HAP-1 (cell line): ENCODE results near the gene NGB.
A peak's percentile ranks its signal among the peaks of the same experiment; 100 is the strongest.

ENCODE experiments used
- DNase-seq, 2 experiments: peaks; one replicate each; pipeline ENCODE4 v3.0.0-alpha.2; 2016 to 2020; ENCODE audit warnings: low spot score in 2 of 2
- H3K27me3 ChIP-seq: fragments of 250-450 bp; sonication (Bioruptor Pico); 2 replicates; pipeline ENCODE4 v1.5.1; 2020; ENCODE audit warnings: low read depth, mild to moderate bottlenecking, moderate library complexity
- H3K36me3 ChIP-seq: fragments of 250-450 bp; sonication (Bioruptor Pico); replicated peaks from 2 replicates; pipeline ENCODE4 v1.5.1; 2020; ENCODE audit warnings: mild to moderate bottlenecking
- H3K4me1 ChIP-seq: fragments of 250-450 bp; sonication (Bioruptor Pico); 2 replicates; pipeline ENCODE4 v1.5.1; 2020; ENCODE audit warnings: mild to moderate bottlenecking
- H3K4me3 ChIP-seq: fragments of 250-450 bp; sonication (Bioruptor Pico); 2 replicates; pipeline ENCODE4 v1.5.1; 2020; ENCODE audit warnings: mild to moderate bottlenecking, moderate library complexity
- H3K9me3 ChIP-seq: fragments of 250-450 bp; sonication (Bioruptor Pico); 2 replicates; pipeline ENCODE4 v1.5.1; 2020; ENCODE audit warnings: mild to moderate bottlenecking, moderate library complexity
- in situ Hi-C: fragments of 300-500 bp; cut with MboI; formaldehyde crosslinking; loops from 3 replicates; pipeline ENCODE4 v1.14.3; 2020; ENCODE audit warnings: low sequenced_read_pairs, inconsistent platforms, mixed read lengths

NGB gene

GRCh38 chr14:77306851-77307496 lies 36.0 kb upstream of the NGB start:
- Histone ChIP-seq H3K9me3 (no peaks in the 10 kb centered on the region), H3K27me3 (no peaks in the 10 kb centered on the region), H3K4me3 (no peak overlapping the region), H3K4me1 (peaks cover 11% of the 10 kb centered on the region), H3K36me3 (peaks cover 5% of the 10 kb centered on the region)
- in situ Hi-C loops = no loop called here
- no peak for DNase-seq

GRCh38 chr14:77306416-77306815 lies 35.4 kb upstream of the NGB start:
- no peaks in the 10 kb centered on the region for H3K27me3 ChIP-seq
- no peak for DNase-seq
- no peaks in the 10 kb centered on the region for H3K9me3 ChIP-seq
- no peak overlapping the region for H3K4me3 ChIP-seq
- in situ Hi-C loops = no loop called here
- H3K36me3 ChIP-seq = peaks cover 5% of the 10 kb centered on the region
- H3K4me1 ChIP-seq = peaks cover 11% of the 10 kb centered on the region

- Histone ChIP-seq H3K36me3 (peaks cover 5% of the 10 kb centered on the region), H3K4me3 (no peak overlapping the region), H3K9me3 (no peaks in the 10 kb centered on the region), H3K4me1 (peaks cover 11% of the 10 kb centered on the region), H3K27me3 (no peaks in the 10 kb centered on the region)
- in situ Hi-C loops = no loop called here
- DNase-seq = no peak
Measured at GRCh38 chr14:77305696-77306095, 34.7 kb upstream of the NGB start.

- peaks cover 11% of the 10 kb centered on the region for H3K4me1 ChIP-seq
- H3K4me3 ChIP-seq = no peak overlapping the region
- H3K27me3 ChIP-seq = no peaks in the 10 kb centered on the region
- peaks cover under 1% of the 10 kb centered on the region; the same call in 1 of the 2 replicates for H3K36me3 ChIP-seq
- peak; percentile 53 to 75 for DNase-seq
- in situ Hi-C loops = no loop called here
- no peaks in the 10 kb centered on the region for H3K9me3 ChIP-seq
Measured at GRCh38 chr14:77303417-77304156, 32.6 kb upstream of the NGB start.

GRCh38 chr14:77302926-77303325 lies 31.9 kb upstream of the NGB start:
- no peaks in the 10 kb centered on the region for H3K27me3 ChIP-seq
- H3K36me3 ChIP-seq = no peaks in the 10 kb centered on the region
- no peaks in the 10 kb centered on the region for H3K9me3 ChIP-seq
- no peak overlapping the region for H3K4me3 ChIP-seq
- peaks cover 11% of the 10 kb centered on the region for H3K4me1 ChIP-seq
- no peak for DNase-seq
- in situ Hi-C loops = no loop called here

GRCh38 chr14:77301103-77301502 lies 30.1 kb upstream of the NGB start:
- Histone ChIP-seq H3K4me1 (peaks cover 11% of the 10 kb centered on the region), H3K36me3 (no peaks in the 10 kb centered on the region), H3K27me3 (no peaks in the 10 kb centered on the region), H3K4me3 (no peak overlapping the region), H3K9me3 (no peaks in the 10 kb centered on the region)
- in situ Hi-C loops = no loop called here
- DNase-seq = peak; percentile 50 to 83

GRCh38 chr14:77299771-77300170 lies 28.8 kb upstream of the NGB start:
- no peaks in the 10 kb centered on the region for H3K27me3 ChIP-seq
- no peaks in the 10 kb centered on the region; the same call in 1 of the 2 replicates for H3K36me3 ChIP-seq
- DNase-seq = no peak
- no peaks in the 10 kb centered on the region for H3K9me3 ChIP-seq
- H3K4me1 ChIP-seq = peaks cover 11% of the 10 kb centered on the region
- in situ Hi-C loops = no loop called here
- H3K4me3 ChIP-seq = no peak overlapping the region

- in situ Hi-C loops = no loop called here
- no peak for DNase-seq
- no peaks in the 10 kb centered on the region; the same call in 1 of the 2 replicates for H3K36me3 ChIP-seq
- H3K9me3 ChIP-seq = no peaks in the 10 kb centered on the region
- H3K4me3 ChIP-seq = no peak overlapping the region
- no peaks in the 10 kb centered on the region for H3K4me1 ChIP-seq
- H3K27me3 ChIP-seq = no peaks in the 10 kb centered on the region
Measured at GRCh38 chr14:77296906-77297305, 25.9 kb upstream of the NGB start.

GRCh38 chr14:77296155-77296554 lies 25.1 kb upstream of the NGB start:
- H3K4me3 ChIP-seq = no peak overlapping the region
- H3K27me3 ChIP-seq = no peaks in the 10 kb centered on the region
- H3K4me1 ChIP-seq = no peaks in the 10 kb centered on the region
- in situ Hi-C loops = no loop called here
- no peak for DNase-seq
- H3K9me3 ChIP-seq = no peaks in the 10 kb centered on the region
- H3K36me3 ChIP-seq = no peaks in the 10 kb centered on the region; the same call in 1 of the 2 replicates

GRCh38 chr14:77290705-77291104 lies 19.7 kb upstream of the NGB start:
- Histone ChIP-seq H3K4me3 (no peak overlapping the region), H3K36me3 (no peaks in the 10 kb centered on the region; the same call in 1 of the 2 replicates), H3K4me1 (no peaks in the 10 kb centered on the region), H3K9me3 (no peaks in the 10 kb centered on the region), H3K27me3 (no peaks in the 10 kb centered on the region)
- in situ Hi-C loops = no loop called here
- DNase-seq = no peak

- H3K4me1 ChIP-seq = no peaks in the 10 kb centered on the region
- no peaks in the 10 kb centered on the region for H3K9me3 ChIP-seq
- in situ Hi-C loops = no loop called here
- DNase-seq = no peak
- no peak overlapping the region for H3K4me3 ChIP-seq
- no peaks in the 10 kb centered on the region for H3K27me3 ChIP-seq
- peaks cover 18% of the 10 kb centered on the region for H3K36me3 ChIP-seq
Measured at GRCh38 chr14:77286576-77286975, 15.6 kb upstream of the NGB start.

GRCh38 chr14:77284466-77284865 lies 13.5 kb upstream of the NGB start:
- DNase-seq = no peak
- H3K4me3 ChIP-seq = no peak overlapping the region
- no peaks in the 10 kb centered on the region for H3K9me3 ChIP-seq
- H3K4me1 ChIP-seq = no peaks in the 10 kb centered on the region
- H3K27me3 ChIP-seq = no peaks in the 10 kb centered on the region
- H3K36me3 ChIP-seq = peaks cover 18% of the 10 kb centered on the region
- in situ Hi-C loops = no loop called here

- in situ Hi-C loops = no loop called here
- H3K36me3 ChIP-seq = peaks cover 18% of the 10 kb centered on the region
- H3K4me3 ChIP-seq = no peak overlapping the region
Measured at GRCh38 chr14:77284066-77284465, 13.1 kb upstream of the NGB start.

GRCh38 chr14:77281852-77282410 lies 10.9 kb upstream of the NGB start:
- in situ Hi-C loops = no loop called here
- H3K36me3 ChIP-seq = peaks cover 19% of the 10 kb centered on the region
- no peaks in the 10 kb centered on the region for H3K9me3 ChIP-seq
- DNase-seq = no peak
- H3K4me1 ChIP-seq = no peaks in the 10 kb centered on the region
- H3K27me3 ChIP-seq = no peaks in the 10 kb centered on the region
- H3K4me3 ChIP-seq = no peak overlapping the region

More at GRCh38 chr14:77284066-77284465, 13.1 kb upstream of the NGB start:
- H3K9me3 ChIP-seq = no peaks in the 10 kb centered on the region
- no peaks in the 10 kb centered on the region for H3K27me3 ChIP-seq
- H3K4me1 ChIP-seq = no peaks in the 10 kb centered on the region
- DNase-seq = no peak
